Astrocyte (in vitro differentiated cells and primary cell): ENCODE measurements around the gene KIAA1217. TPM values are rescaled to one million over a fixed set of nuclear protein-coding genes. Genes with fewer than 3 reads are reported as not detected.

Experiments used
- DNase-seq: peaks from one replicate; pipeline ENCODE4 v3.0.0-alpha.2; 2010; ENCODE audit warnings: low read depth
- FAIRE-seq: peaks from 2 replicates; lab custom pipeline; 2011; peaks lifted over from hg19 to GRCh38; lab: Jason Lieb, UNC
- H2AFZ ChIP-seq: 2 replicates; pipeline ENCODE4 v1.6.0; 2012; ENCODE audit warnings: low read depth, low read length, inconsistent platforms
- H3K27ac ChIP-seq: 2 replicates; pipeline ENCODE4 v1.5.1; 2011; ENCODE audit warnings: low read depth, low read length, inconsistent platforms
- H3K27me3 ChIP-seq: 2 replicates; pipeline ENCODE4 v1.6.0; 2011; ENCODE audit warnings: low read length, inconsistent platforms; ENCODE audit not compliant: insufficient read depth
- H3K36me3 ChIP-seq: 2 replicates; pipeline ENCODE4 v1.5.1; 2011; ENCODE audit warnings: low read length, inconsistent platforms; ENCODE audit not compliant: insufficient read depth
- H3K4me1 ChIP-seq: 2 replicates; pipeline ENCODE4 v1.5.1; 2011; ENCODE audit warnings: low read length, inconsistent platforms; ENCODE audit not compliant: insufficient read depth
- H3K4me2 ChIP-seq: 2 replicates; pipeline ENCODE4 v1.6.0; 2012; ENCODE audit warnings: low read length, inconsistent platforms
- H3K4me3 ChIP-seq: 2 replicates; pipeline ENCODE4 v1.5.1; 2011; ENCODE audit warnings: low read depth, mild to moderate bottlenecking, low read length, inconsistent platforms; ENCODE audit not compliant: insufficient read depth
- H3K79me2 ChIP-seq: 2 replicates; pipeline ENCODE4 v1.6.0; 2012; ENCODE audit warnings: mild to moderate bottlenecking, low read length, inconsistent platforms; ENCODE audit not compliant: insufficient read depth
- H3K9ac ChIP-seq: 2 replicates; pipeline ENCODE4 v1.6.0; 2012; ENCODE audit warnings: mild to moderate bottlenecking, low read length, inconsistent platforms
- H3K9me3 ChIP-seq: 2 replicates; pipeline ENCODE4 v1.5.1; 2012; ENCODE audit warnings: low read depth, mild to moderate bottlenecking, low read length, inconsistent platforms; ENCODE audit not compliant: insufficient read depth
- H4K20me1 ChIP-seq: 2 replicates; pipeline ENCODE4 v1.6.0; 2012; ENCODE audit warnings: low read length, inconsistent platforms; ENCODE audit not compliant: insufficient read depth
- H3K27ac Mint-ChIP-seq: one replicate; pipeline ENCODE4 v1.8.0; 2021; ENCODE audit warnings: mild to moderate bottlenecking, mixed read lengths; ENCODE audit not compliant: unreplicated experiment
- H3K27me3 Mint-ChIP-seq: one replicate; pipeline ENCODE4 v1.8.0; 2021; ENCODE audit warnings: low read depth, mixed read lengths; ENCODE audit not compliant: unreplicated experiment
- H3K36me3 Mint-ChIP-seq: one replicate; pipeline ENCODE4 v1.8.0; 2021; ENCODE audit warnings: low read depth, mixed read lengths; ENCODE audit not compliant: unreplicated experiment
- H3K4me1 Mint-ChIP-seq: one replicate; pipeline ENCODE4 v1.8.0; 2021; ENCODE audit warnings: low read depth, mixed read lengths; ENCODE audit not compliant: unreplicated experiment
- H3K4me3 Mint-ChIP-seq: one replicate; pipeline ENCODE4 v1.8.0; 2021; ENCODE audit warnings: mild to moderate bottlenecking, moderate library complexity, mixed read lengths; ENCODE audit not compliant: unreplicated experiment
- H3K9me3 Mint-ChIP-seq: one replicate; pipeline ENCODE4 v1.8.0; 2021; ENCODE audit warnings: mild to moderate bottlenecking, mixed read lengths; ENCODE audit not compliant: unreplicated experiment
- EZH2 ChIP-seq: IDR thresholded peaks from 2 replicates; pipeline ENCODE4 v1.6.1; 2012; ENCODE audit warnings: mild to moderate bottlenecking, low read length, inconsistent platforms; ENCODE audit not compliant: insufficient read depth
- total RNA-seq: library from RNA; stranded (reverse); gene quantifications from 2 replicates; pipeline ENCODE4 v1.2.1, GENCODE V29; 2021
- TF ChIP-seq, protein P1 (sequence below): IDR thresholded peaks from 2 replicates; pipeline ENCODE4 v1.5.1; 2011; ENCODE audit warnings: low read depth, mild to moderate bottlenecking, inconsistent platforms, low read length, moderate library complexity; ENCODE audit not compliant: insufficient read depth

KIAA1217 gene
- total RNA-seq, 1 donor from 2014 or later = 31.8 TPM

DNA sequence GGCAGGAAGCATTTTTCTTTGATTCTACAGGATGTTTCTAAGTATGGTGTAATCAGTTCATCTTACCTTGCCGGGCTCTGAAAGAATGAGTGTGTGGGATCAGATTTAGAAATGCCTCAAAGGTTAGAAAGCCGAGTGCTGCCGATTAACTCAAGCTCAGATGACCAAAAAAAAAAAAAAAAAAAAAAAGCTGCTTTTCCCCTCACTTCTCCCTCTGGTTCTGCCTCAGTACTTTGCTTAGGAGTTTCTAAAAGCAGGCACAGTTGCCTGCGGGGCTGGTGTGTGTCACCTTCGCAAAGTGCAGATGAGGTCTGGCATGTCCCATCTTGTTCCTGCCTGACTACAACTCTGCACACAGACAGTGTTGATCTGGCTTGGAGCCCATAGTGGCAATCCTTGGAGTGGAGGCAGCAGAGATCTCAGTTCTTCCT, 47.0 kb downstream of the KIAA1217 start:
- no peaks in the 10 kb centered on the region for H3K27me3 ChIP-seq
- Mint-ChIP-seq H3K27ac (peak overlapping the region; percentile 89), H3K4me1 (peaks cover 41% of the 10 kb centered on the region), H3K9me3 (no peaks in the 10 kb centered on the region), H3K36me3 (peaks cover 3% of the 10 kb centered on the region), H3K4me3 (peak overlapping the region; percentile 71), H3K27me3 (no peaks in the 10 kb centered on the region)
- H3K36me3 ChIP-seq = no peaks in the 10 kb centered on the region
- peaks cover 37% of the 10 kb centered on the region for H3K79me2 ChIP-seq
- H3K4me2 ChIP-seq = peak overlapping the region; percentile 79
- H3K27ac ChIP-seq = peak overlapping the region; percentile 85
- peak overlapping the region; percentile 34 for H3K4me3 ChIP-seq
- H4K20me1 ChIP-seq = no peaks in the 10 kb centered on the region
- peak; percentile 75 for DNase-seq
- FAIRE-seq = no peak
- H3K4me1 ChIP-seq = peaks cover 26% of the 10 kb centered on the region
- TF ChIP-seq, protein P1, sequence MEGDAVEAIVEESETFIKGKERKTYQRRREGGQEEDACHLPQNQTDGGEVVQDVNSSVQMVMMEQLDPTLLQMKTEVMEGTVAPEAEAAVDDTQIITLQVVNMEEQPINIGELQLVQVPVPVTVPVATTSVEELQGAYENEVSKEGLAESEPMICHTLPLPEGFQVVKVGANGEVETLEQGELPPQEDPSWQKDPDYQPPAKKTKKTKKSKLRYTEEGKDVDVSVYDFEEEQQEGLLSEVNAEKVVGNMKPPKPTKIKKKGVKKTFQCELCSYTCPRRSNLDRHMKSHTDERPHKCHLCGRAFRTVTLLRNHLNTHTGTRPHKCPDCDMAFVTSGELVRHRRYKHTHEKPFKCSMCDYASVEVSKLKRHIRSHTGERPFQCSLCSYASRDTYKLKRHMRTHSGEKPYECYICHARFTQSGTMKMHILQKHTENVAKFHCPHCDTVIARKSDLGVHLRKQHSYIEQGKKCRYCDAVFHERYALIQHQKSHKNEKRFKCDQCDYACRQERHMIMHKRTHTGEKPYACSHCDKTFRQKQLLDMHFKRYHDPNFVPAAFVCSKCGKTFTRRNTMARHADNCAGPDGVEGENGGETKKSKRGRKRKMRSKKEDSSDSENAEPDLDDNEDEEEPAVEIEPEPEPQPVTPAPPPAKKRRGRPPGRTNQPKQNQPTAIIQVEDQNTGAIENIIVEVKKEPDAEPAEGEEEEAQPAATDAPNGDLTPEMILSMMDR = no peak
- no peak for TF ChIP-seq EZH2
- H3K9me3 ChIP-seq = no peaks in the 10 kb centered on the region
- peak overlapping the region; percentile 77 for H3K9ac ChIP-seq
- H2AFZ ChIP-seq = no peak overlapping the region

DNA sequence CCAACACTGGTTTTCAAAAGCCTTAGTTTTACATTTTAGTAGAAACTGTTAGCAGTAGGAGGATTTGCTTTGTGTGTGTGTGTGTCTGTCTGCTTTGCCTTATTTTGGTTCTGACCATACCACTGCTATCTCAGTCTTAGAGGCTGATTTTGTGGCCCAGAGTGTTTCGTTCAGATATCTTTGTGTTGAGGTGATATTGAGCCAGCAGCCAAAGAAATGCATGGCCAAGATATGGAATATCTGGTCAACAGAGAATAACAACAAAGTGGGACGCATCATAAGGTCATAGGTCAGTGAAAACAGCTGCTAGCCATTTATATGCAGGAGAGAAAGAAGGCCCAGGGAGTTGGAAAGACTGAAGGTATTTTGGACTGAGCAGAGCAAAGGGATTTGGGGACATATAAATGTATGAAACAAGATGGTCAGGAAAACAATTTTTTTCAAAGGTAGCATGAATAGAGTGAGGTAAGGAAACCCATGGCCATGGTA, 47.7 kb downstream of the KIAA1217 start:
- H3K79me2 ChIP-seq = peaks cover 45% of the 10 kb centered on the region
- peaks cover 3% of the 10 kb centered on the region for H3K36me3 Mint-ChIP-seq
- peak overlapping the region; percentile 79 for H3K4me2 ChIP-seq
- H3K27me3 Mint-ChIP-seq = no peaks in the 10 kb centered on the region
- no peaks in the 10 kb centered on the region for H3K27me3 ChIP-seq
- H3K36me3 ChIP-seq = no peaks in the 10 kb centered on the region
- no peak for FAIRE-seq
- no peaks in the 10 kb centered on the region for H3K9me3 Mint-ChIP-seq
- H3K4me3 ChIP-seq = no peak overlapping the region
- peak overlapping the region; percentile 13 for H3K27ac Mint-ChIP-seq
- H3K9ac ChIP-seq = peak overlapping the region; percentile 77
- H3K4me1 Mint-ChIP-seq = peaks cover 41% of the 10 kb centered on the region
- H4K20me1 ChIP-seq = no peaks in the 10 kb centered on the region
- DNase-seq = peak; percentile 36
- TF ChIP-seq EZH2 = no peak
- TF ChIP-seq, protein P1 = no peak
- H3K9me3 ChIP-seq = no peaks in the 10 kb centered on the region
- no peak overlapping the region for H2AFZ ChIP-seq
- H3K4me3 Mint-ChIP-seq = peak overlapping the region; percentile 71
- peaks cover 26% of the 10 kb centered on the region for H3K4me1 ChIP-seq
- H3K27ac ChIP-seq = peak overlapping the region; percentile 85

DNA sequence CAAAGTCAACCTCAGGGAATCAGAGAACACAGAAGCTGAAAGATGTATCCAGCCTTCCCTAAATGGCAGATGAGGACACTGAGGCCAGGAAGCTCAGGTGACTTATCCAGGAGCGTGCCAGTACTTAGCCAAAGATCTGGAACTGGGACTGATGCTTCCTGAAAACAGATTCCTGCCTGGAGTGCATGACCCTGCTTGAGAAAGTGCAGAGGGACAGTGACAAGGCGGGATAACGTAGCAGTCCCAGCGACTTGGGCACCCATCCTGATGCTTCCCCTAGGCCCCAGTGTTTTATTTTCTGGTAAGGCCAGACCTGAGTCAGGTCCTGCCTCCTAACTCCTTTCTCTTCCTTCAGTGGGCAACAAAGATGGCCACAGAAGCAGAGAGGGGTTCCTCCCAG, 48.6 kb downstream of the KIAA1217 start:
- DNase-seq = no peak
- H3K27ac ChIP-seq = no peak overlapping the region
- peaks cover 50% of the 10 kb centered on the region for H3K79me2 ChIP-seq
- no peaks in the 10 kb centered on the region for H3K9me3 Mint-ChIP-seq
- H3K27me3 Mint-ChIP-seq = no peaks in the 10 kb centered on the region
- peaks cover 41% of the 10 kb centered on the region for H3K4me1 Mint-ChIP-seq
- no peaks in the 10 kb centered on the region for H3K36me3 ChIP-seq
- no peaks in the 10 kb centered on the region for H4K20me1 ChIP-seq
- H3K4me2 ChIP-seq = no peak overlapping the region
- no peak overlapping the region for H2AFZ ChIP-seq
- peaks cover 3% of the 10 kb centered on the region for H3K36me3 Mint-ChIP-seq
- no peak overlapping the region for H3K27ac Mint-ChIP-seq
- H3K9ac ChIP-seq = no peak overlapping the region
- TF ChIP-seq, protein P1 = no peak
- no peak for TF ChIP-seq EZH2
- H3K4me1 ChIP-seq = peaks cover 26% of the 10 kb centered on the region
- H3K27me3 ChIP-seq = no peaks in the 10 kb centered on the region
- no peak for FAIRE-seq
- no peak overlapping the region for H3K4me3 Mint-ChIP-seq
- H3K9me3 ChIP-seq = no peaks in the 10 kb centered on the region
- no peak overlapping the region for H3K4me3 ChIP-seq
